HG03139 (cell line): ENCODE results near the gene FGFRL1.

ENCODE experiments used
- ATAC-seq: cut with Tn5 transposase; IDR thresholded peaks from one replicate; pipeline ENCODE4 v1.9.1; 2021; ENCODE audit not compliant: unreplicated experiment

FGFRL1 gene

GRCh38 chr4:1062419-1062818, 51.0 kb downstream of the FGFRL1 start:
- ATAC-seq: no peak

- ATAC-seq: no peak
Measured at GRCh38 chr4:1065732-1066131, 54.3 kb downstream of the FGFRL1 start.

GRCh38 chr4:1069394-1069793, 58.0 kb downstream of the FGFRL1 start:
- no peak for ATAC-seq

- ATAC-seq: no peak
Measured at GRCh38 chr4:1072830-1073446, 61.5 kb downstream of the FGFRL1 start.

GRCh38 chr4:1074077-1074476, 62.7 kb downstream of the FGFRL1 start:
- ATAC-seq: no peak

GRCh38 chr4:1075225-1075624, 63.8 kb downstream of the FGFRL1 start:
- ATAC-seq: no peak

- ATAC-seq: no peak
Measured at GRCh38 chr4:1075809-1076699, 64.6 kb downstream of the FGFRL1 start.
